Fibroblast of skin of scalp (primary cell): ENCODE results near the gene ATP11A.
"Not testable (repeated sequence)": the region's sequence is repeated elsewhere in the genome, so short reads cannot be mapped to it uniquely, and the experiment has no call there.

Experiments used
- DNase-seq: peaks from one replicate; pipeline ENCODE4 v3.0.0-alpha.2; 2013

Gene ATP11A

DNA sequence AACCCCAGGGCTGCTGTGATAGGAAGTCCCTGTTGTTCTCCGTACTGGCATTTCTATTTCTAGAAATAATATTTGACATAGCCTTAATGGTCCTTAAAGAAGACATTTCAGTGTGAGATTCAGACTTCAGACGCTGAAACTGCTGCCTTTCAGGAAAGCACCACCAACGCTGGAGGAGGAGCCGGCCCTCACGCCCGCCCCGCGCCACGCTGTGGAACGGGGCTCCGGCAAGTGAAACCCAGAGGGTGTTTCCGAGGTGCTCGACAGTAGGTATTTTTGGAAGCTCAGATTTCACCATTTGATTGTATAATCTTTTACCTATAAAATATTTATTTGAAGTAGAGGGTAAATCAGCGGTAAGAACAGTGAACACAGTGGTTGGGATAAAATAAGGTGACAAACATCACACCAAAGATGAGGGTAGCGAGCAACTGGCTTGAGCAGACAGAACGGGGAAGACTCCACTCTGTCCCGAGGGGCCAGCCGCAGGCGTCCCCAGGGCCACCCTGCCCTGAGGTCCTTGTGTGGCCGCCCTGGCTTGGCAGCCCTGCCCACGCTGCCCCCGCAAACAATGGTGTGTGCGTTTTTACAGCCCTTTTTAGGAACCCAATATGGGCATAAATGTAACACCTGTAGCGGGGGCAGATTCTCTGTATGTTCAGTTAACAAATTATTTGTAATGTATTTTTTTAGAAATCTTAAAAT, 193.6 kb downstream of the ATP11A start:
- DNase-seq, result no peak

DNA sequence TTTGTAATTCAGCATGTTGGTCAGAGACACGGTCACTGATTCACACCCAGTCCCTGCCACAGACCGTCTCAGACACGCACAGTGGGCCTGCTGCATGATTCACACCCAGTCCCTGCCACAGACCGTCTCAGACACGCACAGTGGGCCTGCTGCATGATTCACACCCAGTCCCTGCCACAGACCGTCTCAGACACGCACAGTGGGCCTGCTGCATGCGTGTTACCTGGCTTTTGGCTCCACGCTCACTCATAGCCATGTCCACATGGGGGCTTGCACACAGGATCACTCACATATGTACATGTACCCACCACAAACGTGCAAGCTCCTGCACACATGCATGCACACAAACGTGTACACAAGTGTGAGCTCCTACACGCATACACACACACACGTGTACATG, 194.9 kb downstream of the ATP11A start:
- not testable (repeated sequence) for DNase-seq

DNA sequence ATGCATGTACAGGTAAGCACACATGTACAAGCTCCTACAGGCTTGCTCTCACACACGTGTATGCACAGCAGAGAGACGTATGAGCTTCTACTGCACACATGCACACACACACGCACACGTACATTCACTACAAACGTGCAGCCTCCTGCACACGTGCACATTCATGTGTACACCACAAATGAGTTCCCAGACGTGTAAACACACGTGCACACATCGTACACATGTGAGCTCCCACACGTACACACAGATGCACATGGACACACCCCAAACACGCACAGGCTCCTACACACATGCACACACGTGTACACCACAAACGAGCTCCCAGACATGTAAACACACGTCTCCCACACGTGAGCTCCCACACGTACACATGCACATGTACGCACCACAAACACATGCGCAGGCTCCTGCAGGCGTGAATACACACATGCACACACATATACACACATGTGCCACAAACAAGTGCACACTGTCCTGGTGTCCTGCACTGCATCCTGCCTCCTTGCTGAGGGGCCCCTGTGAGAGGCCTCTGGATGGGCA, 195.5 kb downstream of the ATP11A start:
- DNase-seq, result no peak

DNA sequence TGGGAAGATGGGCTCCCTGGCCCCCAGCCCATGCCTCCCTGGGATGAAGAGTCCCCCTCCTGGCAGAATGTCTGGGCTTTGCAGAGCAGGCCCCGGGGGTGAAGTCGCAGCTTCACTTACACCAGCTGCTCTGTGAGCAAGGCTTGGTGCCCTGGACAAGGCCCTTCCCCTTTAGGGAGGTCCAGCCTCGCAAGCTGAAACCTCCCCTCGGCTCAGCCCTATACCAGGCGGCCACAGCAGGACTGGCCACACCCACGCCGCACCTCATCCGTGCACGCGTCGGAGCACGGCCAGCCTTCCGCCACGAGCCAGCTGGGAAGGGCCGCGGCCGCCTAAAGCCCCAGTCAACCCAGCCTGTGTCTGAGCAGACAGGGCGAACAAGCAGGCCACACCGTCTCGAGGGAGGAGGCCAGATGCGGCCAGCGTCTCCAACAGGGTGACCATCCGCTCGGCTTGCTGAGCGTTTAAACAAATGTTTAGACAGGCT, 196.0 kb downstream of the ATP11A start:
- peak; percentile 45 for DNase-seq

DNA sequence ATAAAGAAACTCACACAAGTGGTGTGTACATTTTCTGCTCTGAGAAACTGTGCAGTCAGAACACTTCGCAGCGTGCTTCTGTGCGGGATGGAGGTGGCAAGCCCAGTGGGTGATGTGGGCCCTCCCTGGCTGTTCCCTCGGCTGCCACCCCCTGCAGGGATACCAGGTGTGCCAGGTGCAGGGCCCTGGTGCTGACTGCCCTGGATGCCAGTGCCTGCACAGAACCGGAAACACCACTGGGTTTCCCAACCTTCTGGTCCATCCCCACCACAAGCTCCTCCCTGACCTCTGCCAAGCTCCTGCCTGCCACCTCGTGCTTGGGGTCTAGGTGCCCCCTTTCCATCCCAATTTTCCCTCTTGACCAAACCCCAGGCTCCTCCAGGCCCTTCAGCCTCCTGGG, 197.3 kb downstream of the ATP11A start:
- no peak for DNase-seq

DNA sequence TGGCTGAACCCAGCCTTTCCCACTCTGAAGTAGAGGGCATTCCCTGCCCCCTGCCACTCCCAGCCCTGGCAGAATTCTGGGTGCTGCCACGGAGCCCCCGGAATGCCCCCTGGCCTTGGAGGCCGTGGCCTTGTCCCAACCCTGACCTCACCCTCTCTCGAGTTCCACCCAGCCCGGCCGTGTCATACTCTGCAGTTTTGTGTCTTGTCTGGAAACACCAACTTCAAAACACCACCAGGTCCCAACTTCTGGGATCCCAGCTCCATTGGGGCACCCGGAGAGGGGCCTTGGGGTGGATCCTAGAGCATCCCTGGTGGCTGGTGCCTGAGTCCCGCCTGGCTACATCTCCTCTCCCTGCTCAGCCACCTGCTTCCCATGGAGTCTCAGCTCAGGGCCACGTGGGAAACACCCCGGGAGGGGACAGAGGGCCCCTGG, 197.7 kb downstream of the ATP11A start:
- DNase-seq, result no peak

DNA sequence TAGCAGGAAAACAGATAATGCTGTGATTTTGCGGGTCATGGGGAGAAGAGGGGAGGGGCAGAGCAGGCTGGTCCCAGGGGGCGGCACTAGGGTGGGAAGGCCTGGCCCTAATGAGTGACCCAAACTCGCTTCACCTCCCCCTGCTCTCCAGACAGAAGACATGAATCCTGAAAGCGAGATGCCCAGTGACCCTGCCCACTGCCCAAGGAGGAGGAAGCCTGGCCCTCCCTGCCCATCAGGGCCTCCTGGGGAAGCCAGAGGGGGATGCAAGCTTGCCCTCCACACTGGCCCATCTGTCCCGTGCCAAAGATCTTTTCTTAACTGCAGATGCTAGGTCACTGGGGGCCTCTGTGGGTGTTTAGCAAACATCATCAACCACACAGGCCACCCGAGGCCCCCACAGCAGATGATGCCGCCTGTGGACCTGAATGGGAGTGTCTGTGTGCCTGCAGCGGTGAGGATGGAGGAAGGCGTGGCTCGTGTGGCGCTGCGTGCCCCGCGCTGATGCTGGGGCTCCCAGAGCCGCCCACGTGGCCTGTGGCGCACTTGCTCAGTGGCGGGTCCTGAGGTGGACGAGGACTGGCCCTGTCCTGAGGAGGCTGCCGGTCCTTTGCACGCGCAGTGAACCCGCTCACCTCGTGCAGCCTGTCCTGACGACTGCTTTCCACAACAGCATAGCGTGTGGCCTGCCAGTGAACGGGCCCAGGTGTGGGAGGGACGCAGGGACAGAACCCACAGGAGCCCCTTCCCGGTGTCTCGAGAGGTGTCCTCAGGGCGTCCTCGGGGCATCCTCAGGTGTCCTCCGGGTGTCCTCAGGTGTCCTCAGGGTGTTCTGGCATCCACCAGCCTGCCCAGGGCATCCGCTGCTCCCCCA, 198.6 kb downstream of the ATP11A start:
- DNase-seq, result no peak

DNA sequence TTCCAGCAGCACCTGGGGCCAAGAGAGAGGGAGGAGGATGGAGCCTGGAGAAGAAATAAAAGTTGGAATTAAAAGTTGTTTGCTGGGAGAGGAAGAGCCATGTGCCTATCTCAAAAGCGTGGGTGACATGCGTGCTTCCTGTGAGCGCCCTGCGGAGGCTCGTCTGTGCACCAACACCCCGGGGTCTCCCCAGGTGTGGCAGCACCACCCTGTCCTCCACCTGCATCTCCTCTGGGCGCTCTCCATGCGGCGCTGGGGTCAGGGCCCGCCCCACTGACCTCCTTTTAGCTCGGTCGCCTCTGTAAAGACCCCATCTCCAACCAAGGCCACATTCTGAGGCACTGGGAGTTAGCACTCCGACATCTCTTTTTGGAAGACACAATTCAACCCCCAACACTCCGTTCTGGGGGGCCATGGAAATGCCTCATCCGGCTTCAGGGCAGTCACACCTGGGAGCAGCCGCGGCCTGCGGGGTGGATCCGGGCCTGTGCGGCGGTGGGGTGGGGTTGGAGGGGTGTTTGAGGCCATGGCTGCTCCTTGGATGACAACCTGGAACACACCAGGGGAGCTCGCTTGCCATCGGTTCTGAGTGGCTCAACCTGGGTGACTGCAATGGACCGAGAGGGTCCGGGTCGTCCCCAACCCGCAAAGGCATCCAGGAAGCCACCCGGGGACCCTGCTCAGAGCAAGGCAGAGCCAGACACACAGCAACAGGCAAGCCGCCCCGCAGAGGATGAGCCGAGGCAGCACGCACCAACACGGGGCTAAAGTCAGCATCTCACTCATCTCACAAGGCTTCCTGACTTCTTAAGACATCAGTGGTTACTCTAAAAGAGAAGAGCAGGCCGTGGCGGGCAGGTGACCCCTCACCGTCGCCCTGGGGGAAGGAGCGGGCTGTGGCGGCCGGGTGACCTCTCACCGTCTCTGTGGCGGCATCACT, 199.8 kb downstream of the ATP11A start:
- no peak for DNase-seq

DNA sequence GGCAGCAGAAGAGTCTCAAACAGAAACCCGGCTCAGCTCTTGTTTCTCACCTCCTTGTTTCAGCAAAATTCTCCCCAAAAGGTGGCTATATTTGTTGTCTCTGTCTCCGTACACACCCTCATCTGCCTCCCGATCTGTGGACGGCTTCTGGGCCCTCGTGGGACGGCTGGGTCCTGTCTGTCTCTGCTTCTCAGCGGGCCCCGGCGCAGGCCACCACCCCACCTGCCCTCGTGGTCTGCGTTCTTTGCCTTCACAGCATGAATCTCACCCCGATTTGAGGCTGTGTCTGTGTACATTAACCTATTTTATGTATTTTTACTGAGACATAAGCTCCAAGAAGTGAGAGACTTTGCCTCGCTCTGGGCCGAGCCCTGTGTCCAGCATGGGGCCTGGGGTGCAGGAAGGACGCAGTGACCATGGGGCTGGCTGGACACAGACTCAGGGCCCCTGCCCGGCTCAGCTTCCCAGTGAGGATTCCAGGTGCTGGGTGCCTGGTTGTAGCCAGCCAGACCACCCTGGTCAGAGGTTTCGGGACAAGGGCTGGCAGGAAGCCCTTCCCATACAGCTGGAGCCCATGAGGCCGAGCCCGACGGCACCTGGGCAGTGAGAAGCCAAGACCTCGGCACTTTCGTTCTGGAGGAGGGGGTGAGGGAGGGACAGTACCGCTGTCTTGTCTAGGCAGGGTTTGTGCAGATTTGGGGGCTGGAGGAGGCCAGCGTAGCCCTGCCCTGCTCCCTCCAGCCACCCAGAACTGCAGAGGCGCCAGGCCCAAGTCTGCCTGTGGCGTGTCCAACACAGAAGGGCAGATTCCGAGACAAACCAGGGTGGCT, 200.7 kb downstream of the ATP11A start:
- no peak for DNase-seq

DNA sequence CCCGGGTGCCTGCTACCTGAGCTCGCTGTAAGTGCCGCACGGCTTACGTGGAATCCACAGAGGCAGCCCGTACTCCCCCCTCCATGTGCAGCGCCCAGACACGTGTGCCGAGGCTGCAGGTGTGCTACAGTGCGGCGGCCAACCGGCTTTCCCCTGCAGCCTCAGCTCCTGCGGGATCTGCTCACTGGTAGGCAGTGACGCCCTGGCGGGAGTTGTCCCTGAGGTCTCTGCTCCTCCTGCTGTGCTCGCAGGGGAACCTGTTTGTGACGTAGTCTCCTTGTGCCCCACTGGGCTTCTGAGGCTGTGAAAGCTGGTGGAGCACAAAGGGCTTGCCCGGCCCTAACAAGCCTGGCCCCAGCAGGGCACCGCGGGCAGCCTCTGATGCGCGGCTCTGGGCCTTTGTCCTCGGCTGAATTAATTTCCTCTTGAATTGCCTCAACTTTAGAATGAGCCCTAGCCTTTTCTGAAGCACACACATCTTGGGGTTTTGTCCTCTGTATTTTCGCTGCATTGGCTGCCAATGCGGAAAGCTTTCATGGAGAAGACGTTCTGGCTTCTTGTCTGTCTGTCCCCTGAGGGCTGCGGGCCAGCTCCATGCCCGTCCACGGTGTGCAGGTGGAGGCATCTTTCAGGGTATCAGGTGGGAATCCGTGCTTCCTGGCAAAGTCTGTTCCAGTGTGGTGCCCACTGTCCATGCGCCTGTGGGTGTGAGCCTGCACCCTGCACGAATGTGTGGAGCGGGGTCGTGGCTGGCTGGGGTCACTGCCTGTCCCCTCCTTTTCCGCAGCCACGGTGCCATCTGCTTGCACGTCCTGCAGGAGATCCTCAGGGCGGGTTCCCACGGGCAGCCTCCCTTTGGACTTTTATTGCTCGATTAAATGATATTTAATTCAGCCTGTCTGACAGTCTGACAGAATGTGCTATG, 201.9 kb downstream of the ATP11A start:
- no peak for DNase-seq

DNA sequence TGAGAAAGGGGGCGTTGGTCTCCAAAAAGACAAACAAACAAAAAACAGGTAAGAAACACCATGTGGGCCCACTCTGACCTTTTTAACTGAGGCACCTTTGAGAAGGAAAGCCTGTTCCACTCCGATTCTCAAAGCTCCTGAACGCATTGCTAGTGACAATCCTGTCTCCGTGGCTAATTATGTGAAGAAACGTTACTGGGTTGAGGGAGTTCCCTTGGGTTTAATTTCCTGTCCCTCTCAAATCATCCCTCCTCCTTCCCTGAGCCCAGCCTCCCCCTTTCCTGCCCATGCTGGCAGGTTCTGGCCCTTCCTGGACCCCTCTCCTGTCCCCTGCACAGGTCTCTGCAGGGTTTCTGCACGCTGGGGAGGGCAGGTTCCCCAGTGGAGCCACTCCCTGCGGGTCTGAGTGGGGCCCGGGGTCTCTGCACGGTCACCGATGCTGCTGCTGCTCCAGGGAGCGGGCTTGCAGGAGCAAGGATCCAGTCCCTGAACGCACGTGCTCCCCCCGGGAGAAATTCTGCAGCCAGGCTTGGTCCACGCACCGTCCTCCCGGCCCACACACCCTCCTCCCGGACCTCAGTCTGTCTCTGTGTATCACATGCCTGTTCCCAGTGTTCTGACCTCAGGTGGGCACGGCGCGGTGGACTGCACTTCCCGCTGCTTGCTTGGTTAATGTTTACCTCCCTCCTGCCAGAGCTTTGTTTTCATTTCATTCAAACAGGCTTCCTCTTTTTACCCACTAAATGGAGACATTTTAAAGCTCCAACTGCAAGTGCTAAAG, 202.8 kb downstream of the ATP11A start:
- DNase-seq, result no peak

DNA sequence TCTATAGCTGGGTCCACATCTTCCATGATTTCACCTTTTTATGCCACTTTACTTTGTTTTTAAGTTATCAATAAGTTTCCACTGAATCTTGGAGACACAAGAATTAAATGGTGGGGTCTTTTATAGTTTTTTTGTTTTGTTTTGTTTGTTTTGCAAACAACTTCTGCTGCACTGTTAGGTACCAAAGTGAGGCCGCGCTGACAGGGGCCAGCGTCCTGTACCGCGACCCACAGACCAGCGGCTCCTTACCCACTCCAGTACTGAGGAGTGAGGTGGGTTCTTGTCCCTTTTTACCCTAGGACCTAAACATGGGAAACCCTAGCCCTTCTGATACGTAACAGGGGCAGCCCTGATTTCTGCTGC, 203.3 kb downstream of the ATP11A start:
- DNase-seq, result no peak

DNA sequence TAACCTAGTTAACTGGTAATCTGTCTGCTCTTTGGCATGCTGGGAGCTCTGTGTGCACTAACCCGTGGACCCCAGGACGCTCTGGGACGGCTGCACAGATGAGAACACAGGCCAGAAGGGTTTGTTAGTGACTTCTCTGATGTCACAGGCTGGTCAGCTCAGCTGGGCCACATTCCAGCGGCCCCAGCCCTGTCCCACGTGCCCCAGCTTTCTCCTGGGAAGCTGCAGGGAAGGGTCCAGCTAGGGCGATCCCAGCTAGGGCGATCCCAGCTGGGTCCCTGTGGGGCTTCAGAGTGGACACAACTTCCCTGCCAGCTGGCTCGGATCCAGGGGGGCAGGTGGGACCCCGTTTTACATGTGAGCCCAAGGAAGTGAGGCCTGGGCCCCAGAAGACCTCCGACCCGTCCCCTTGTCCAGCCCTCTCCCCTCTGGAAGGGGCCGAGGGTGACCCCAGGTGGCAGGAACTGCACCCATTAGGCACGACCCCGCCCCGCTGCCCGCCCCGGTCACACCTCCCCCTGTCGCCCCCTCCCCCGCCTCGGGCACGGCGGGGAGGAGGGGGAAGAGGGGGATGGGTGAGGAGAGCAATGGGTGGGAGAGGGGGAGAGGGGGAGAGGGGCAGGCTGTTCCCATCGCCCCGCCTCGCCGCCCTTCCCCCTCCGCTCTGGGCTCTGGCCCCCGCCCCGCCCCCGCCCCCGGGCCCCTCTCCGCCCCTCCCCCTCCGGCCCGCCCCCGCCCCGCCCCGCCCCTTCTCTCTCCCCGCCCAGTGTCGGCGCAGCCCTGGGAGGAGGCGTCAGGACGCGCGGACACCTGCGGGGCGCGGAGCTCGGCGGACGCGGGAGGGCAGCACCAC, 204.0 kb downstream of the ATP11A start:
- no peak for DNase-seq

DNA sequence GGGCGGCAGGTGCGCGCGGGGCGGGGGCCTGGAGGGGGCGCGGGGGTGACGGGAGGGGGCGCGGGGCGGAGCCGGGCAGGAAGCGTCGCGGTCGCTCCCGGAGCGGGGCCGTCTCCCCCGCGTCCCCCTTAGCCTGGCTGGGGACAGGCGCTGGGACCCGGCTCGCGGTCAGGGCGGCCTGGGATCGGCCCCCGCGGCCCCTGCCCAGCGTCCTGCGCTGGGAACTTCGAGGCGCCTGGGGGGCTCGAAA, 204.5 kb downstream of the ATP11A start:
- DNase-seq, result no peak

DNA sequence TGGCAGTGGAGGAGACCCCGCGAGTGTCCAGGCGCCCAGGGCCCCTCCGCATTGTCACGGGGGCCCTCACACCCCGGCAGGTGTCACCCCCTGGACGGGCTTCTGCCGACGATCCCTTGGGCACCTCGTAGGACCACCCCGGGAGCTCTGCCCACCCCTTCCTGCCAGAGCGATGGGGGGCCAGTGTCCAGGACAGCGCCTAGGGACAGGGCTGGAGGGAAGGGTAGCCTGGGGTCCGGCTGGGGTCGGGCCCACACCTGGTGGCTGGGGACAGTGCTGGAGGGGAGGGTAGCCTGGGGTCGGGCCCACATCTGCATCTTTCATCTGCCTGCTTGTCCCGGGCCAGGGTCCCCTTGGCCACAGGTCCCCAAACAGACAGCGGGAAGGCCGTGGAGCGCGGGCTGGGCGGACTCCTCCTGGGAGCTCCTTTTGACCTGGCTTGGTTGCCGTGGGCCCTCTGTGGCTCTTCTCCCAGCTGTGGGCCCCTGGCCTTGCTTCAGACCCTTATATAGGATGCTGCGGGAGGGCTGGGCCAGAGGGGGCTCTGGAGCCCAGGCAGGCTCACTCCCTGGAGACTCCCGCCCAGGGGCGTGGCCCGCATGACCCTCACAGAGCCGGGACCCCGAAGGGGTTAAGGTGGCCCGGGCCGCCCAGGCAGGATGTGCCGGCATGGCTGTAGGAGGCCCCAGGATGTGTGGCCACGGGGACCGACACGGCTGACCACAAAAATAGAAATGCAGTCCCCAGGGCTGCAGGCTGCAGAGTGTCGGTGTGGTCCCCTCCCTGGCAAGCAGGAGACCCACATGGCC, 205.0 kb downstream of the ATP11A start:
- DNase-seq, result no peak

DNA sequence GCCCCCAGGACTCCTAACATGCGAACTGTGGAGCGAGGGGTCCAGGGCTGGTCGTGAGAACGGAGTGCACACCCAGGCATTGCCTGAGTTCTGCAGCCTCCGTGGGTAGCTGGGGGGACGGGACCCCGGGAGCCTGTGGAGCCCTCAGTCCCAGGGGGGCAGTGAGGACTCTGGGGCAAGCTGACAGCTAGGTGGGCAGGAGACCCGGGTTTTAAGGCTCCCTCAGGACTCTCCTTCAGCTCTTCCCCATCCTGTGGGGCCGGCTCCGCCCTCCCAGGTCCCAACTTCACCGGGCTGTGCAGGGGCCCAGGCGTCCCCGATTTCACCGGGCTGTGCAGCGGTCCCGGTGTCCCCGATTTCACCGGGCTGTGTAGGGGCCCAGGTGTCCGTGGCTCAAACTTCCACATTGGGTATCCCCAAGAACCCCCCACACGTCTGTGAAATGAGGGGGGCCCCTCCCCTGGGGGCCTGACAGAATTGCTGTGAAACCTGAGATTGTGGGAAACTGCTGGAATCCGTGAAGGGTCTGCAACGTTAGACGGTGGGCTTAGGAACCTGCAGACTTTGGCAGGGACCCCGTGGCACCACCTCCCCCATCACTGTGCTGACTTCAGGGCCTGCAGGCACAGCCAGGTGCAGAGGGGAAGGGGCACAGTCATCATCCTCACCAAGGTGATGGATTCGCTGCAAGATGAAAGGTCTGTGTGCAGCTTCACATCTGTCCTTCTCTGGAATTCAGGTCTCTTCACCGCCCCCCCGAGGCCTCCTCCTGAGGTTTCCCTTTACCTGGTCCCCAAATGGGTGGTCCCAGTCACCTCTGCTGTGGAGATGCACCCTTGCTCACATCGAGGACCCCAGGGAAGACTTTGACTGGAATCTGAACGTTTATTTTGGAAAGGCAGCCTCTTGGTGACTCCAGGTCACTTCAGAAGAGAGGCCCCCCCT, 206.0 kb downstream of the ATP11A start:
- DNase-seq, result no peak
